ENCODE data around the gene OR6N2. TPM values are rescaled to one million over a fixed set of nuclear protein-coding genes. Genes with fewer than 3 reads are reported as not detected.

The OR6N2 gene
- total RNA-seq, 1 donor from 2014 or later = not detected

- no peak for DNase-seq (ENCODE audit: low read depth)
- no peak overlapping the region for H3K4me3 ChIP-seq (ENCODE audit: low read depth, low read length)
- no peaks in the 10 kb centered on the region for H3K27me3 ChIP-seq (ENCODE audit: control insufficient read depth, insufficient read depth, low read length)
- no peaks in the 10 kb centered on the region for H3K36me3 ChIP-seq (ENCODE audit: control insufficient read depth, insufficient read depth, low read length)
- no peak for TF ChIP-seq CTCF (IDR thresholded peaks at IDR 0.05; ENCODE audit: insufficient read depth, low read length, poor library complexity, severe bottlenecking)
Measured at GRCh38 chr1:158818560-158818959, 37.6 kb upstream of the OR6N2 start.

GRCh38 chr1:158814970-158815369 lies 34.0 kb upstream of the OR6N2 start:
- H3K36me3 ChIP-seq (ENCODE audit: control insufficient read depth, insufficient read depth, low read length) = no peaks in the 10 kb centered on the region
- H3K4me3 ChIP-seq (ENCODE audit: low read depth, low read length) = no peak overlapping the region
- TF ChIP-seq CTCF (IDR thresholded peaks at IDR 0.05; ENCODE audit: insufficient read depth, low read length, poor library complexity, severe bottlenecking) = no peak
- H3K27me3 ChIP-seq (ENCODE audit: control insufficient read depth, insufficient read depth, low read length) = no peaks in the 10 kb centered on the region
- DNase-seq (ENCODE audit: low read depth) = no peak

DNA sequence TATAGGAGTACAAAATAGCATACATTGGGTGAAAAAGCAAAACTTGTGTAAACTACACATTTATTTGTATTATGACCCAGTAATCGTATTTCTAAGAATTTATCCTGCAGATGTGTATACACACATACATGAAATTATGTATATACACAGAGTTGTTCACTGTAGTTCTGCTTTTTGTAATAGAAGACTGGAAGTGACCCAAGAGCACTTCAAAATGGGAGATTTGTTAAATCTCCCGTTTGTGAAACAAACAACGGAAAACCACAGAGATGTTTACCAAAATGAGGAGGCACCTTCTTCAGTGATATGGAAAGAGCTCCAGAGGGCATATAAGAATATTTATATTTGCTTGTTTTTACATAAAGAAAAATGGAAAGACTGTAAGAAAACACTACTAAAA lies 32.2 kb upstream of the OR6N2 start:
- Histone ChIP-seq H3K36me3 (ENCODE audit: control insufficient read depth, insufficient read depth, low read length) (no peaks in the 10 kb centered on the region), H3K4me3 (ENCODE audit: low read depth, low read length) (no peak overlapping the region), H3K27me3 (ENCODE audit: control insufficient read depth, insufficient read depth, low read length) (no peaks in the 10 kb centered on the region)
- TF ChIP-seq CTCF (IDR thresholded peaks at IDR 0.05; ENCODE audit: insufficient read depth, low read length, poor library complexity, severe bottlenecking) = no peak
- DNase-seq (ENCODE audit: low read depth) = no peak

GRCh38 chr1:158812336-158812735 lies 31.3 kb upstream of the OR6N2 start:
- TF ChIP-seq CTCF (IDR thresholded peaks at IDR 0.05; ENCODE audit: insufficient read depth, low read length, poor library complexity, severe bottlenecking) = no peak
- DNase-seq (ENCODE audit: low read depth) = no peak
- Histone ChIP-seq H3K4me3 (ENCODE audit: low read depth, low read length) (no peak overlapping the region), H3K27me3 (ENCODE audit: control insufficient read depth, insufficient read depth, low read length) (no peaks in the 10 kb centered on the region), H3K36me3 (ENCODE audit: control insufficient read depth, insufficient read depth, low read length) (no peaks in the 10 kb centered on the region)

GRCh38 chr1:158810311-158810710 lies 29.3 kb upstream of the OR6N2 start:
- Histone ChIP-seq H3K4me3 (ENCODE audit: low read depth, low read length) (no peak overlapping the region), H3K36me3 (ENCODE audit: control insufficient read depth, insufficient read depth, low read length) (no peaks in the 10 kb centered on the region), H3K27me3 (ENCODE audit: control insufficient read depth, insufficient read depth, low read length) (no peaks in the 10 kb centered on the region)
- no peak for DNase-seq (ENCODE audit: low read depth)
- no peak for TF ChIP-seq CTCF (IDR thresholded peaks at IDR 0.05; ENCODE audit: insufficient read depth, low read length, poor library complexity, severe bottlenecking)

DNA sequence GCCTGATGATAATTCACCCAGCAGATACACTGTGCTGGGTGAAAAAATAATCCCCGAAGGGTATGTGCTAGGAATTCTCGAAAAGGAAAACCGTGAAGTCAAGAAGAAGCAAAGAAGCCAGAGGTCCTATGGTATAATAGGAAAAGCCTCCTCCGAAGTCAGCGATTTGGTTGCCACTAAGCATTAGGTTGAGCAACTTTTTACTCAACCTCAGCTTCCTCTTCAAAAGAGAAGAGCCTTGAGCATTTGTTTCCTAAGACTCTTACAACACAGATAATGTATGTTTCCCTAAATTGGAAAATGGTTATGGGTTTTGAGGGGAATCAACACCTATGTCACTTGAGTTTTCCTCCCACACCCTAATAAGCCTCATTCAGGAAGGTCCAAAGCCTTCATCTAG lies 28.9 kb upstream of the OR6N2 start:
- H3K36me3 ChIP-seq (ENCODE audit: control insufficient read depth, insufficient read depth, low read length) = no peaks in the 10 kb centered on the region
- H3K4me3 ChIP-seq (ENCODE audit: low read depth, low read length) = no peak overlapping the region
- no peak for DNase-seq (ENCODE audit: low read depth)
- TF ChIP-seq CTCF (IDR thresholded peaks at IDR 0.05; ENCODE audit: insufficient read depth, low read length, poor library complexity, severe bottlenecking) = no peak
- no peaks in the 10 kb centered on the region for H3K27me3 ChIP-seq (ENCODE audit: control insufficient read depth, insufficient read depth, low read length)

Measured in kidney epithelial cell (primary cell).